DOHH2 (cell line): ENCODE results near the gene MUC12.
"Not testable (repeated sequence)": the region's sequence is repeated elsewhere in the genome, so short reads cannot be mapped to it uniquely, and the experiment has no call there.

Experiments
- H3F3A ChIP-seq: fragments of 200-600 bp; sonication (generic), shearing (Covaris generic); 2 replicates; pipeline ENCODE4 v1.6.0; 2016; ENCODE audit warnings: antibody characterized with exemption, mild to moderate bottlenecking; ENCODE audit not compliant: control insufficient read depth, insufficient read depth
- H3K27ac ChIP-seq: fragments of 200-600 bp; sonication (generic); 2 replicates; pipeline ENCODE4 v1.5.1; 2014; ENCODE audit warnings: low read depth, mild to moderate bottlenecking, low read length, moderate library complexity
- H3K27me3 ChIP-seq: fragments of 200-600 bp; sonication (generic); 2 replicates; pipeline ENCODE4 v1.6.1; 2014; ENCODE audit warnings: mild to moderate bottlenecking, low read length, mixed read lengths; ENCODE audit not compliant: control insufficient read depth
- H3K36me3 ChIP-seq: fragments of 200-600 bp; sonication (generic); 2 replicates; pipeline ENCODE4 v1.6.1; 2014; ENCODE audit warnings: mild to moderate bottlenecking, low read length, moderate library complexity, mixed read lengths; ENCODE audit not compliant: control insufficient read depth
- H3K4me1 ChIP-seq: fragments of 200-600 bp; sonication (generic); 2 replicates; pipeline ENCODE4 v1.6.1; 2014; ENCODE audit warnings: mild to moderate bottlenecking, low read length, mixed read lengths; ENCODE audit not compliant: control insufficient read depth
- H3K4me2 ChIP-seq: fragments of 200-600 bp; sonication (generic); 2 replicates; pipeline ENCODE4 v1.6.0; 2014; ENCODE audit warnings: mild to moderate bottlenecking, low read length, moderate library complexity
- H3K4me3 ChIP-seq: fragments of 200-600 bp; sonication (generic); 2 replicates; pipeline ENCODE4 v1.5.1; 2014; ENCODE audit warnings: mild to moderate bottlenecking, low read length, mixed read lengths
- H3K79me2 ChIP-seq: fragments of 200-600 bp; sonication (generic); 2 replicates; pipeline ENCODE4 v1.6.1; 2014; ENCODE audit warnings: mild to moderate bottlenecking, low read length, mixed read lengths; ENCODE audit not compliant: control insufficient read depth
- H3K9me2 ChIP-seq: fragments of 200-600 bp; sonication (generic); replicated peaks from 2 replicates; pipeline ENCODE4 v1.6.1; 2014; ENCODE audit warnings: mild to moderate bottlenecking, low read length, mixed read lengths; ENCODE audit not compliant: control insufficient read depth
- H3K9me3 ChIP-seq: fragments of 200-600 bp; sonication (generic); 2 replicates; pipeline ENCODE4 v1.6.1; 2014; ENCODE audit warnings: antibody characterized with exemption, low read length, mixed read lengths; ENCODE audit not compliant: control insufficient read depth, insufficient read depth
- H4K20me1 ChIP-seq: fragments of 200-600 bp; sonication (generic); 2 replicates; pipeline ENCODE4 v1.6.0; 2014; ENCODE audit warnings: low read depth, mild to moderate bottlenecking, antibody characterized with exemption, low read length, moderate library complexity; ENCODE audit not compliant: control insufficient read depth, insufficient read depth
- CTCF ChIP-seq: fragments of 200-600 bp; sonication (generic); IDR thresholded peaks from one replicate; pipeline ENCODE4 v1.5.1; 2014; ENCODE audit warnings: antibody characterized with exemption, mild to moderate bottlenecking, low read depth, low read length; ENCODE audit not compliant: poor library complexity, severe bottlenecking
- EZH2phosphoT487 ChIP-seq: fragments of 200-600 bp; sonication (generic); IDR thresholded peaks from 2 replicates; pipeline ENCODE4 v1.6.1; 2017; ENCODE audit warnings: borderline replicate concordance, mild to moderate bottlenecking, antibody characterized with exemption, low read length, moderate library complexity, mixed read lengths

The MUC12 gene

GRCh38 chr7:100991631-100992030 lies 22.3 kb downstream of the MUC12 start:
- no peak overlapping the region for H3K4me2 ChIP-seq
- H3K9me3 ChIP-seq: no peaks in the 10 kb centered on the region
- H3K4me3 ChIP-seq: no peak overlapping the region
- no peaks in the 10 kb centered on the region for H4K20me1 ChIP-seq
- no peaks in the 10 kb centered on the region for H3K36me3 ChIP-seq
- no peak overlapping the region for H3K27ac ChIP-seq
- H3K27me3 ChIP-seq: no peaks in the 10 kb centered on the region
- no peaks in the 10 kb centered on the region for H3K9me2 ChIP-seq
- no peaks in the 10 kb centered on the region for H3K79me2 ChIP-seq
- no peaks in the 10 kb centered on the region for H3K4me1 ChIP-seq
- no peak for TF ChIP-seq CTCF
- TF ChIP-seq EZH2phosphoT487: no peak
- no peaks in the 10 kb centered on the region for H3F3A ChIP-seq

GRCh38 chr7:100992280-100992679 lies 22.9 kb downstream of the MUC12 start:
- H3K9me2 ChIP-seq, H3K27ac ChIP-seq, H3K79me2 ChIP-seq, H3K4me2 ChIP-seq, H3K9me3 ChIP-seq, H3K4me1 ChIP-seq, H3K4me3 ChIP-seq, H3F3A ChIP-seq, H3K27me3 ChIP-seq, H4K20me1 ChIP-seq, H3K36me3 ChIP-seq: not testable (repeated sequence)

- H3K27me3 ChIP-seq, H3F3A ChIP-seq, H3K4me1 ChIP-seq, H3K36me3 ChIP-seq, H3K27ac ChIP-seq, H3K79me2 ChIP-seq, H3K9me3 ChIP-seq, H3K4me2 ChIP-seq, H4K20me1 ChIP-seq, H3K9me2 ChIP-seq, H3K4me3 ChIP-seq: not testable (repeated sequence)
Measured at GRCh38 chr7:100994671-100995070, 25.3 kb downstream of the MUC12 start.

GRCh38 chr7:100998530-100998929 lies 29.2 kb downstream of the MUC12 start:
- H3K9me2 ChIP-seq, H3K36me3 ChIP-seq, H3K9me3 ChIP-seq, H3K4me3 ChIP-seq, H3K27me3 ChIP-seq, H3F3A ChIP-seq, H3K27ac ChIP-seq, H3K4me1 ChIP-seq, H4K20me1 ChIP-seq, H3K79me2 ChIP-seq, H3K4me2 ChIP-seq: not testable (repeated sequence)

GRCh38 chr7:100999334-100999733 lies 30.0 kb downstream of the MUC12 start:
- H3K9me3 ChIP-seq, H3F3A ChIP-seq, H3K4me2 ChIP-seq, H3K79me2 ChIP-seq, H4K20me1 ChIP-seq, H3K36me3 ChIP-seq, H3K4me1 ChIP-seq, H3K4me3 ChIP-seq, H3K9me2 ChIP-seq, H3K27ac ChIP-seq, H3K27me3 ChIP-seq: not testable (repeated sequence)

GRCh38 chr7:101000025-101000424 lies 30.7 kb downstream of the MUC12 start:
- H4K20me1 ChIP-seq, H3K27me3 ChIP-seq, H3K9me3 ChIP-seq, H3K27ac ChIP-seq, H3K36me3 ChIP-seq, H3K4me1 ChIP-seq, H3K4me3 ChIP-seq, H3F3A ChIP-seq, H3K79me2 ChIP-seq, H3K9me2 ChIP-seq, H3K4me2 ChIP-seq: not testable (repeated sequence)

GRCh38 chr7:101002333-101002732 lies 33.0 kb downstream of the MUC12 start:
- not testable (repeated sequence) for H3K9me3 ChIP-seq, H3K27me3 ChIP-seq, H3K27ac ChIP-seq, H3K4me1 ChIP-seq, H3K4me3 ChIP-seq, H3K79me2 ChIP-seq, H3F3A ChIP-seq, H3K4me2 ChIP-seq, H4K20me1 ChIP-seq, H3K36me3 ChIP-seq, H3K9me2 ChIP-seq

- H3K4me1 ChIP-seq, H3K27ac ChIP-seq, H3K4me2 ChIP-seq, H3K79me2 ChIP-seq, H3F3A ChIP-seq, H3K36me3 ChIP-seq, H3K4me3 ChIP-seq, H3K9me2 ChIP-seq, H3K27me3 ChIP-seq, H3K9me3 ChIP-seq, H4K20me1 ChIP-seq: not testable (repeated sequence)
Measured at GRCh38 chr7:101007361-101007760, 38.0 kb downstream of the MUC12 start.
